NCI-H1417 (cell line): ENCODE data around the gene AHNAK2.
"Not testable (repeated sequence)": the region's sequence is repeated elsewhere in the genome, so short reads cannot be mapped to it uniquely, and the experiment has no call there.

Experiments
- DNase-seq, 3 experiments: peaks; one replicate each; lab custom pipeline; 2025; lab: John Stamatoyannopoulos, UW

The AHNAK2 gene

DNA sequence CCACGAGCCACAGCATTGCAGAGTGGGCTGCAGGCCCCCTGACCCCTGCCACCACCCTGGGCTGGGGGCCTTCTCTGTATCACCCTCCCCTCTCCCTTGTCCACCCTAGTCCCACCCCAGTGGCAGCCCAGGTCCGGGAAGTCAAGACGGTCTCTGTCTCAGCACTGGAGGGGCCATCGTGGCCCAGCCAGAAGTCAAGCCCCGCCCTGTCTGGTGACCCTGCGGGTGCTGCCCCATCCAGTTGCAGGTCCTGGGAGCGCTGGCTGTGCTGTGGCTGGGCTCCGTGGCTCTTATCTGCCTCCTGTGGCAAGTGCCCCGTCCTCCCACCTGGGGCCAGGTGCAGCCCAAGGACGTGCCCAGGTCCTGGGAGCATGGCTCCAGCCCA lies 50.8 kb downstream of the AHNAK2 start:
- no peak for DNase-seq

DNA sequence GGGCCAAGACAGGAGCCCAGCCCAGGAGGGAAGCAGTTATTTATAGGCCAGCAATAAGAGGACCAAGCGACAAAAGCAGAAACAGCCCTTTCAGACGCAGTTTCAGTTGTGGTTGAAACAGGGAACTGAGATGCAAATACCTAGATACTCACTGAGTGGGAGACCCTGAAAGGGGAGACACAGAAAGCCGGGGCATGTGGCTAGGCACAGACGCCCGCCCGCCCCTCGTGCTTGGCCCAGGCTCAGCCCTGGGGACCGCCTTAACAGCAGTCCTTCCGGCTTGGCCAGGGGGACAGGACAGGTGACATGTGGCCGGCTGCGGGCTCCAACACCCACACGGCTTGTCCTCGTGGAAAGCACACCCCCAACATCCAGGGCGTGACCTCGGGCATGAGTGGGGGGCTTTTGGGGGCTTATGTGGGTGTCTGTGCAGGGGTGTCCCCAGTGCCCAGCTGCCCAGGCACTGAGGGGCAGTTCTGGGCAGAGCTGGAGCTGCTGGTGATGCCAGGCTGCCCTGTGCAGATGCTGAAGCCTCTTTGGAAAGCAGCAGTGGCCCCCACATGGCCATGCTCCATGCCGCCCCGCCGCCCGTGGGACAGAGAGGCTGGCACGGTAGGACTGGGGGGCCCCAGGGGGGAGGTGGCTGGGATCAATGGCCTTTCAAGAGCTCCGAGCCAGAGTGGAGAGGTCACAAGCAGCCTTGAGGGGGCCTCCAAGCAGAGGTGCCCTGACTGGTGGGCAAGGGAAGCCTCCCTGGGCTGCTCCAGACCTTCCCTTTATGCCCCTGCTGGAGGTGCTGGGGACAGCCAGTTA lies 51.3 kb downstream of the AHNAK2 start:
- DNase-seq, result no peak

DNA sequence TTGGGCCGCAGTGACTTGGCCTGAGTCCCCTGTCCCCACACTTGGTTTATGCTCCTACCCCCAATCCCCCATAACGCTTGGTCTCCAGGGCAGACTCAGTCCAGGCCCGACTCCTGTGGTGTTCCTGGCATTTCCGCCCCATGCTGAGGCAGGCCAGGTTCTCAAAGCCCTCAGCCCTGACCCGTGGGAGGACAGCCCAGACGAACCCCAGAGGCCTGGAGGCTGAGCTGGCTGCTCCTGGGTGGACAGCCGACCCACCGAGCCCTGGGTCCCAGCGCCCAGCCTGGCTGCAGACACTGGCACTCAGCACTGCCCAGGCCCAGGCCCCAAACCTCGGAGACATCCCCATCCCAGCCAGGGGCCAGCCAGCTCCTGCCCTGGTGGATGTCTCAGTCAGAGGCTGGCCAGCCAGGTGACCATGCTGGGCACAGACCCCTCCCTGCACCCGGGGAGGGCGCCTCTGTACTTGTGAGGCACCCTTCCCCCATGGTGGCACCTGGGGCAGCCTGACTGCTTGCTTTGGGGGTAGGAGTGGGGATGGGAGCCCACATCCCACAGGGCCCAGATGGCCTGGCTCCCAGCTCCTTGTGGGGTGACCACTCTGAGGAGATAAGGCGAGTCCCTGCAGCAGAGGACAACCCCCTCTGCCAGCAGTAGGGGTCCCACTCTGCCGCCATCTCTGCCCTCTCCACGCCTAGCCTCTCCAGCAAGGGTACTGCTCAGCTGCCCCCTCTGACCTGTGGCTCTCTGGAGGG lies 52.1 kb downstream of the AHNAK2 start:
- no peak for DNase-seq

DNA sequence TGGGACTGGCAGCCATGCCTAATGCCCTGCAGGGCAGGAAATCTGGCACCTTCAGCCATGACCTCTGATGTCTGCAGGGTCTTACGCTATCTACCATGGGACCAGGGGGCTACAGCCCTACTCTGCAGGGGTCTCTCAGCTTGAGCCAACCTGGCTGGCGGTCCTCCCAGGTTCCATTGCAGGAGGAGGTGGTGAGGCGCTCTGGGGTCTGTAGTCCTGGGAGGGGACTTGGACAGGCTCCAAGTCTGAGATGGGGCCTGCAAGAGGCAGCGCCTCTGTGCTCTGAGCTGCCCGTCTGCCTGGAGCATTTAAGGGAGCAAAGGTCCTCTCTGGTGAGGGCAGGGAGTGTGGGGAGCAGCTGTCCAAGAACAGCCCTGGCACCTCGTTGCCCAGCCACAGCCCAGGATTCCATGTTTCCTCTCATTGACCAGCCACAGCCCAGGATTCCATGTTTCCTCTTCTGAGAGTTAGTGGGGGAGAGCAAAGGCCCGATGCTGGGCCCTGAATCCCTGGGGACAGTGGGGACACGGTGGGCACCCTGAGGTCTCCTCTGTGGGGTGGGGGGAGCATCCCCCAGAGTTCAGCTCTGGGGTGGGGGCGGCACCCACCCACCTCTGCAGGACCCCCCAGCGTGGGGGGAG lies 52.8 kb downstream of the AHNAK2 start:
- no peak for DNase-seq

DNA sequence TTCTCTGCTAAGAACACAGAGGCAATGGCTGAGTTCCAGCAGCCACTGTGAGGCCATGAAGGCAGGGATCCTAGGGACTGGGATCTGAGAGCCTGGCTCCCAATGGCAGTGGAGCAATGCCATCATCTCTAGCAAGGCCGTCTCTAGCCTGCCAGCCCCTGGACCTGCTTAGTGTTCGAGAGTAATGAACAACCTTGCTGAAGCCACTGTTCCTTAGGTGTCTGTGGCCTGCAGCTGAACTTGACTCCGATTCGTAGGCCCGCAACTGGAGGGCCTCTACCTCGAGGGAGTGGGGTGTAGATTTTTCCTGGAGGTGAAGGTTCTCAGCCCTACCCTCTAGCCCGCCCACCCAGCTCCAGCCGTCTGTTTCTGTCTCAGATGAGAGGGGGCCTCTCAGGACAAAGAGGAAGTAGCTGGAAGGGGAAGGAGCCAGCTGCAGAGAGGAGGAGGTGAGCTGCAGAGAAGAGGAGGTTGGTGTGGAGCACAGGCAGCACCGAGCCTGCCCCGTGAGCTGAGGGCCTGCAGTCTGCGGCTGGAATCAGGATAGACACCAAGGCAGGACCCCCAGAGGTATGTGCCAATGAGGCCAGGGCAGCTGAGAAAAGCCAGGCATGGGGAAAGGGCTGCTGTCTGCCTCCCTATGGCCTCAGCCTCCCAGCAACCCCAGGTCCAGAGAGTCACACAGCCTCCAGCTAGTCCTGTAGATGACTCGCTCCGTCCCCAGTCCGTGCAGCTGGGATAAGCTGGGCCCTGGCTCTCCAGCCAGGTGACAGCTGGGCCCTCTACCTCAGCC lies 53.6 kb downstream of the AHNAK2 start, which contains the start of gene PLD4:
Gene PLD4 (plus strand): TSS at position 459 of the 793 bp plus-strand sequence. CDS start 2,262 bp downstream, outside the sequence.
- DNase-seq, result no peak

DNA sequence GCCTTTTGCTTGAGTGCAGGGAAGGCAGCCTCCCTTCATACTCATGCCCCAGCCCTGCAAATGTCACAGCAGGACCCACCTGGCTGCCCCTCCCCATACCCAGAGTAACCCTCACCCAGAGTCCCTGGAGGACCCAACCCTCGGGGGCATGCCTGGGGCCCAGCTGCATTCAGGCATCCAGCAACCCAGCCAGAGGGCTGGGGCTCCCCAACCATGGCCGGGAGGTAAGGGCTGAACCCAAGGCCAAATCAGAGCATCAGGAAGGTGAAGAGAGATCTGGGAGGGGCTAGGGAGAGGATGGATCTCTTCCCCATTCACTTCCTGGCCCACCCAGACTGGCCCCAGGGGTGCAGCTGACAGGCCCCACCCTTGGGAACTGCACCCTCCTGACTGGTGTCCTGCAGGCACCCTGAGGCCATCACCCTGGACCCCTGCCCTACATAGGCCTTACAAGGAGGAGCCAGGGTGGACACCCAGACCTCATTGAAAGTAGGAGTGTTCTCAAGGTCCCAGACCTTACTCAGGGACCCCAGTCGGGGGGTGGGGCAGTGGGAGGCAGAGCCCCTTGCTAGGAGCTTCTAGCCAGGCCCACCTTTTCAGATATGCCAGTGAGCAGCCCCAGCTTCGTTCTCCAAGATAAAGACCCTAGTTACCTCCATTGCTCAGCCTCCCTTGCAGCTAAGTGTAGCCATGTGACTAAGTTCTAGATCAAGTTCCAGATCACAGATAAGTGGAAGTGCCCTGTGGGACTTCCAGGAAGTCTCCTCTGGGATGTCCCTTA lies 54.3 kb downstream of the AHNAK2 start:
- no peak for DNase-seq

DNA sequence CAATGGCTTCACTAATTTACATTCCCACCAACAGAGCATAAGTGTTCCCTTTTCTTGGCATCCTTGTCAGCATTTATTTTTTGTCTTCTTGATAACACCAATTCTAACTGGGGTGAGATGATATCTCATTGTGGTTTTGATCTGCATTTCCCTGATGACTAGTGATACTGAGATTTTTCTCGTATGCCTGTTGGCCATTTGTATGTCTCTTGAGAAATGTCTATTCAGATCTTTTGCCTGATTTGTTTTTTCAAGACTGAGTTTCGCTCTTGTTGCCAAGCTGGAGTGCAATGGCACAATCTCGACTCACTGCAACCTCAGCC lies 58.2 kb downstream of the AHNAK2 start:
- DNase-seq, result no peak

DNA sequence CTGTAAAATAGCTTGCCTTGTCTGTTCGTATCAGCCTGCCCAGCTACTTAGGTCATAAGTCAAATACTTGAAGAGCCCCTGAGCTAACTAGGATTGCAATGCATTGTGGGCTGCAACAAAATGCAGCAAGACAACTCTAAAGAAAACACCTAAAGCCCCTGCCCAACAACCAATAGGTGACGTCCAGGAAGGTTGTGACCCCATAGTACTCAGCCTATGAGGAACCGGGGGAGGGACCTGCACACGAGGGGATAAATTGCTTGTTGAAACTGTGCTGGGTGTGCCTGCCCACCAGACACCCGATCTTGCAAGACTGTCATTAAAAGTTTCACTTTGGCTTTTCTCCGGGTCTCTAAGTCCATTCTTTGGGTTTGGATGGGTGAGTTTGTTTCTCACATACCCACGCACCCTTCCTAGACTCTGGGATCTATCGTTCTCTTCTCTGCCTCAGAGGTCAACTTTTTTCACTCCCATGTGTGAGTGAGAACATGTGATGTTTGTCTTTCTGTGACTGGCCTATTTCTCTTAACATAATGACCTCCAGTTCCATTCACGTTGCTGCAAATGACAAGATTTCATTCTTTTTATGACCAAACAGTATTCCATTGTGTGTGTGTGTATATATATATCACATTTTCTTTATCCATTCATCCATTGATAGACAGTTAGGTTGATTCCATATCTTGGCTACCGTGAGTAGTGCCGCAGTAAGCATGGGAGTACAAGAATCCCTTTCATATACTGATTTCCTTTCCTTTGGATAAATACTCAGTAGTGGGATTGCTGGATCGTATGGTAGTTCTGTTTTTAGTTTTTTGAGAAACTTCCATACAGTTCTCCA lies 58.8 kb downstream of the AHNAK2 start:
- DNase-seq, result not testable (repeated sequence)

DNA sequence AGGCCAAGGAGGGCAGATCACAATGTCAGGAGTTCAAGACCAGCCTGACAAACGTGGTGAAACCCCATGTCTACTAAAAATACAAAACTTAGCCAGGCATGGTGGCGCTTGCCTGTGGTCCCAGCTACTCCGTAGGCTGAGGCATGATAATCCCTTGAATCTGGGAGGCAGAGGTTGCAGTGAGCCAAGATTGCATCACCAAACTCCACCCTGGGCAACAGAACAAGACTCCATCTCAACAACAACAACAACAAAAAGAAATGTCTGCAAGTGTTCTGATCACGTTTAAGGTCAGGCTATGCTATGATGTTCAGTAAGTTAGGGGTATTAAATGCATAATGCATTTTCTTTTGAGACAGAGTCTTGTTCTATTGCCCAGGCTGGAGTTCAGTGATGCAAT lies 60.2 kb downstream of the AHNAK2 start:
- no peak for DNase-seq

DNA sequence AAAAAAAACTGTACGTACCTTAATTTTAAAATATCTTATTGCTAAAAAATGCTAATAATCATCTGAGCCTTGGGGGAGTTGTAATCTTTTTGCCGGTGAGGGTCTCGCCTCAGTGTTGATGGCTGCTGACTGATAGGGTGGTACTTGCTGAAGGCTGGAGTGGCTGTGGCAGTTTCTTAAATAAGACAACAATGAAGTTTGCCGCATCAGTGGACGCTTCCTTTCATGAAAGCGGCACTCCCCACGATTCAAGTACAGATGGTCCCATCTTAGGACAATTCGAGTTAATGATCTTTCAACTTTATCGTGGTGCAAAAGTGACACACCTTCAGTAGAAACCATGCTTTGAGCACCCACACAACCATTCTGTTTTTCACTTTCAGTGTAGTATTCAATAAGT lies 61.1 kb downstream of the AHNAK2 start:
- DNase-seq, result no peak

DNA sequence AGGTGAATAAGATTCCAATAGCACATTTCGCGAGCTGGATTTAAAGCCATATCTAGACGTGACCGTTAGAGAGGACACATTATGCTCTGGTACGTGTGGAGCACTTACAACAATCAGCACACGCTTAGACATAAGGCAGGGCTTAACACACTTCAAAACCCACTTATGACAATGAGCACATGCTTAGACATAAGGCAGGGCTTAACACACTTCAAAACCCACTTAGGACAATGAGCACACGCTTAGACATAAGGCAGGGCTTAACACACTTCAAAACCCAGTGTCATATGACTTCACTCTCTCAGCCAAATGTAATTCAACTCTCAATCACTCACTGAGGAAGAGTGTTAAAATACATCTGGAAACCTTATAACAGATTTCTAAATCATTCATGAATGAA lies 64.7 kb downstream of the AHNAK2 start:
- DNase-seq, result peak in 2 of 3 experiments; percentile 23 to 95

DNA sequence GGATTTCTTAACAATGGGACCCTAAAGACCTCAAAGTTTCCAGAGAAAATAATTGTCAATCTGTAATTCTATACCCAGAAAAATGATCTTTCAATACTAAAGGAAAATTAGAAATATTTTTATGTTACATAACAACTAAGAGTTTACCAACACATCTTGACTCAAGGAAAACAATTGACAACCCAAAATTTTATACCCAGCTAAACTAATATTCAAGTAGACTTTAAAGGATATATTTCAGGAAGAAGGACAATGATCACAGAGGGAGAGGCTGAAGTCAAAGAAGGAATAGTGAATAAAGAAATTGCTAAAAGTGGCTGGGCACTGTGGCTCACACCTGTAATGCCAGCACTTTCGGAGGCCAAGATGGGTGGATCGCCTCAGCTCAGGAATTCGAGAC lies 66.1 kb downstream of the AHNAK2 start:
- no peak for DNase-seq

DNA sequence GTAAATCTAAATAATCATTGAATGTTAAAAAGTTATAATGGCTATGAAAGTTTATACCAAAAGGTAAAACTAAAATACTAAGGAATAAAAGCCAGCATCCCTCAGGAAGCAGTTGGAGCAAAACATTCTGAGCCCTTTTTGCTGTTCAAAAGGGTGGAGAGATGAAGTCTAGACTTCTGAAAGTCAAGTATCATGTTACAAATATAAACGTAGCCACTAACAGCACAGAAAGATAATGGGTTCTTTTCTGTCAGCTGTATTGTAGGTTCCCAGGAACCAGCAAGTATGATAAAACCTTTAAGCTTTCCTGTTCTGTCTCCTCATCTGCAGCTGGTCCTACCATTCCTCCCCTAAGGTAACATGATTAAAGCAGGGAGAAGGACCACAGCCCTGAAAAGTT lies 69.9 kb downstream of the AHNAK2 start:
- DNase-seq, result peak in 1 of 3 experiments; percentile 5

DNA sequence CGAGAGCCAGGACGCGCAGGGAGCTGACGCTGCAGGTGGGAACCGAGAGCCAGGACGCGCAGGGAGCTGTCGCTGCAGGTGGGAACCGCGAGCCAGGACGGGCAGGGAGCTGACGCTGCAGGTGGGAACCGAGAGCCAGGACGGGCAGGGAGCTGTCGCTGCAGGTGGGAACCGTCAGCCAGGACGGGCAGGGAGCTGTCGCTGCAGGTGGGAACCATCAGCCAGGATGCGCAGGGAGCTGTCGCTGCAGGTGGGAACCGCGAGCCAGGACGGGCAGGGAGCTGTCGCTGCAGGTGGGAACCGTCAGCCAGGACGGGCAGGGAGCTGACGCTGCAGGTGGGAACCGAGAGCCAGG lies 72.6 kb downstream of the AHNAK2 start:
- not testable (repeated sequence) for DNase-seq

DNA sequence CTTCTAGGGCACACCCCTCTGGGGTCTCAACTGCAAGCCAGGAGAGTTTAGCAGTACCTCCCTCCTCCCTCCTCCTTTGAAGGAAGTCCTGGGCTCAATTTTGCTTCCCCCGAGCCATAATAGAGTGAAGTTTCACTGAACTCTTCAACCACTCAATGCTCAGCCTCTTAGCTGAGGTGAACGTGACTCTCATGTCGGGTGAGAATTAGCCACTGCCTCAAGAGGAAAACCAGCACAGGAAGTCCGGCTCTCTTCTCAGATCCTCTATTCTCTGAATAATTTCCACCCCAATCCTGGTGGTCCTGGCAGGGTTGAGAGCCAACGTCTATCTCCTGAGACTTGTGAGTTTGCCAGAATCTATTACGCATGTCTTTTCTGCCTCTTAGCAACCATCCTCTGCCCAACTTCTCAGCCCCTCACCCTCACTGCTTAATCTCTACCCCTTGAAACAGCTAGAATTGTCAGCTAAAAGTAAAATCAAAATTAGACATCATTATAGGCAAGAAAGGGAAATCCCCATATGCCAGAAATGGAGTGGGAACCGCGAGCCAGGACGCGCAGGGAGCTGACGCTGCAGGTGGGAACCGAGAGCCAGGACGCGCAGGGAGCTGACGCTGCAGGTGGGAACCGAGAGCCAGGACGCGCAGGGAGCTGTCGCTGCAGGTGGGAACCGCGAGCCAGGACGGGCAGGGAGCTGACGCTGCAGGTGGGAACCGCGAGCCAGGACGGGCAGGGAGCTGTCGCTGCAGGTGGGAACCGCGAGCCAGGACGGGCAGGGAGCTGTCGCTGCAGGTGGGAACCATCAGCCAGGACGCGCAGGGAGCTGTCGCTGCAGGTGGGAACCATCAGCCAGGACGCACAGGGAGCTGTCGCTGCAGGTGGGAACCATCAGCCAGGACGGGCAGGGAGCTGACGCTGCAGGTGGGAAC lies 73.3 kb downstream of the AHNAK2 start:
- DNase-seq, result peak in 1 of 3 experiments; percentile 11

DNA sequence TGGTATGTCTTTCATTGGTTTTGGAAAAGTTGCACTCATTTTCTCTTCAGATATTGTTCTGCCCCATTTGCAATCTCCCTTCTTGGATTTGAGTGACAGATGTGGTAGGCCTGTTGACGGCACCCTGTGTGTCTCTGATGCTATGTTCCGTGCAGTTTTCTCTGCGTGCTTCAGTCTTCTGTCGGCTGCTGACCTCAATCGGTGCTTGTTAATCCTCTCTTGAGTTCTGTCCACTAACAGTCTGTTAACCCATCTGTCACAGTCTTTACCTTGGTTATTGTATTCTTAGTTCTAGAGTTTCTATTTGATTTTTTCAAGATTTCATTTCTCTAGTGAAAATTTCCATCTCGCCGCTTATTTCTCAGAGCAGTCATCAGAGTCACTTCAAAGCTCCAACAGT lies 74.2 kb downstream of the AHNAK2 start:
- no peak for DNase-seq

DNA sequence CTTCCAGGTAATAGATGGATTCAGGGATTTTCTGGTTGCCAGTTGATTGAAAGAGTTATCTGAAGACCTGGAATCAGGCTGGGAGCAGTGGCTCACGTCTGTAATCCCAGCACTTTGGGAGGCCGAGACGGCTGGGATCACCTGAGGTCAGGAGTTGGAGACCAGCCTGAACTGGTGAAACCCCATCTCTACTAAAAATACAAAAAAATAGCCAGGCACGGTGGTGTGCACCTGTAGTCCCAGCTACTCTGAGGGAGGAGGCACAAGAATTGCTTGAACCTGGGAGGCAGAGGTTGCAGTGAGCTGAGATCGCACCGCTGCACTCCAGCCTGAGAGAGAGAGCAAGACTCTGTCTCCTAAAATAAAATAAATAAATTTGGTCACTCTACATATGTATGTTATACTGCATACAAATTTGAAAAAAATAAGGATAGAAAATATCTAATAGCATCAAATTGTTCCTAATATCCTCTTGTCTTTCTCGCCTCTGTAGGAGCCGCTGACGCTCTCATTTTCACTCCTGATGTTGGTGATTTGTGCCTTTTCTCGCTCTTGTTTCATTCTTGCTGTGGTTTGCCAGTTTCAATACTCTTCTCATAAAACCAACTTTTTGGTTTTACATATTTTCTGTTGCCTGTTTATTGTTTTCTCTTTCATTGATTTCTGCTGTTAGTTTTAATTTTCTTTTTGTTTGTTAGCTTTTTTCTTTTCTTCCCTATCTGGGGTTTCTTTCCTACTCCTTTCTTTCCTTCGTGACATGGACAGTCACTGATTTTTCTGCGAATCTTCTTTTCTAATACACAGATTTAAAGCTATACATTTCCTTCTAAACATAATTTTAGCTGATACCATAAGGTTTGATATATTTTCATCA lies 77.3 kb downstream of the AHNAK2 start:
- DNase-seq, result no peak

DNA sequence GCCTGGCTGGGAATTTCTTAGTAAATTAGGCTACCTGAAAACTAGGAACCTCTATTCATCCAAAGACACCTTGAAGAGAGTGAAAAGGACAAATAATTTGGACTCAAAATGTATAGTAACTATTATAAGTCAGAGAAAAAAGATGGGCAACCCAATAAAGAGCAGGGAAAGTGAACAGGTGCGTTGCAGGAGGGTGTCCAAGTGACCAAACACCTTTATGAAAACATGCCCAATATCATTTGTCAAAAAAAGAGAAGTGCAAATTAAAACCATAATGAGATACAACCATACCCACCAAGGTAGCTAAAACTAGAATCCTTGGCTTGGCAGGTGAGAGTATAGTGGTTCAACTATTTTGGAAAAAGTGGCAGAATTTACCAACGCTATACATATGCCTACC lies 78.4 kb downstream of the AHNAK2 start:
- DNase-seq, result no peak
